Peyer's patch (tissue), 4 donors: ENCODE data around the gene DUT.

Source experiments
- CTCF ChIP-seq, 6 experiments: fragments of 450-650 bp in 4 of 6; fragments of 200-600 bp in 2 of 6; sonication (generic) in 1 of 6; IDR thresholded peaks; one replicate each; pipeline ENCODE4 v1.5.1; 2017 to 2019; ENCODE audit warnings: antibody characterized with exemption in 6 of 6, mild to moderate bottlenecking in 3 of 6, moderate library complexity in 1 of 6
- POLR2A ChIP-seq, 2 donors: fragments of 450-650 bp; IDR thresholded peaks; one replicate each; pipeline ENCODE4 v1.5.1; 2017; ENCODE audit warnings: antibody characterized with exemption in 2 of 2, mild to moderate bottlenecking in 2 of 2, moderate library complexity in 2 of 2

GRCh38 chr15:48371961-48372360 lies 40.7 kb downstream of the DUT start:
- TF ChIP-seq CTCF (IDR thresholded peaks at IDR 0.05): no peak
- no peak for TF ChIP-seq POLR2A (IDR thresholded peaks at IDR 0.05)
